AG09309 (cell line): ENCODE results near the gene CDH7.

Source experiments
- DNase-seq: peaks from one replicate; pipeline ENCODE4 v3.0.0-alpha.2; 2010; ENCODE audit warnings: low read depth
- H3K4me3 ChIP-seq: 2 replicates; pipeline ENCODE4 v1.5.1; 2011; ENCODE audit warnings: mild to moderate bottlenecking, low read depth, low read length, moderate library complexity; ENCODE audit not compliant: control insufficient read depth
- CTCF ChIP-seq: IDR thresholded peaks from 2 replicates; pipeline ENCODE4 v1.5.1; 2011; ENCODE audit warnings: mild to moderate bottlenecking, low read depth, low read length, inconsistent platforms; ENCODE audit not compliant: insufficient read depth, control insufficient read depth; ENCODE audit errors: missing control alignments

CDH7 gene

GRCh38 chr18:65725251-65726050 lies 25.4 kb upstream of the CDH7 start:
- no peak overlapping the region for H3K4me3 ChIP-seq
- no peak for DNase-seq
- TF ChIP-seq CTCF = no peak

- DNase-seq = no peak
- TF ChIP-seq CTCF = no peak
- no peak overlapping the region for H3K4me3 ChIP-seq
Measured at GRCh38 chr18:65735155-65735554, 15.7 kb upstream of the CDH7 start.

GRCh38 chr18:65737471-65737955 lies 13.3 kb upstream of the CDH7 start:
- no peak overlapping the region for H3K4me3 ChIP-seq
- DNase-seq = no peak
- no peak for TF ChIP-seq CTCF

- no peak overlapping the region for H3K4me3 ChIP-seq
- no peak for DNase-seq
- TF ChIP-seq CTCF = no peak
Measured at GRCh38 chr18:65746936-65747335, 3.9 kb upstream of the CDH7 start.

GRCh38 chr18:65748321-65748720 lies 2.5 kb upstream of the CDH7 start:
- H3K4me3 ChIP-seq = no peak overlapping the region
- no peak for DNase-seq
- no peak for TF ChIP-seq CTCF

- no peak overlapping the region for H3K4me3 ChIP-seq
- no peak for TF ChIP-seq CTCF
- no peak for DNase-seq
Measured at GRCh38 chr18:65749841-65750240, 971 bp upstream of the CDH7 start.
